Measurements from ENCODE around the gene TTC22. TPM values are rescaled to one million over a fixed set of nuclear protein-coding genes. Genes with fewer than 3 reads are reported as not detected.

The TTC22 gene
- total RNA-seq, 1 donor from 2014 or later: 0.14 TPM

DNA sequence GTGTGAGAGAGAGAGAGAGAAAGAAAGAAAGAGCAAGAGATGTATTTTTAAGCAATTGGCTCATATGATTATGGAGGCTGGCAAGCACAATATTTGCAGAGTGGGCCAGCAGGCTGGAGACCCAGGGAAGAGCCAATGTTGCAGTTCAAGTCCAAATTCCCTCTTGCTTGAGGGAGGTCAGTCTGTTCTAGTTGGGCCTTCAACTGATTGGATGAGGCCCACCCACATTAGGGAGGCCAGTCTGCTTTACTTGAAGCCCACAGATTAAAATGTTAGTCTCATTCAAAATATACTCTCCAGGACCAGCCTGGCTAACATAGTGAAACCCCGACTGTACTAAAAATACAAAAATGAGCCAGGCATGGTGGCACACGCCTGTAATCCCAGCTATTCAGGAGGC is 28.2 kb downstream of the TTC22 start:
- H3K4me3 ChIP-seq: no peak overlapping the region
- no peaks in the 10 kb centered on the region for H3K36me3 ChIP-seq
- DNase-seq: no peak
- H3K27me3 ChIP-seq (ENCODE audit: low read depth): peaks cover 11% of the 10 kb centered on the region
- TF ChIP-seq, protein P1, sequence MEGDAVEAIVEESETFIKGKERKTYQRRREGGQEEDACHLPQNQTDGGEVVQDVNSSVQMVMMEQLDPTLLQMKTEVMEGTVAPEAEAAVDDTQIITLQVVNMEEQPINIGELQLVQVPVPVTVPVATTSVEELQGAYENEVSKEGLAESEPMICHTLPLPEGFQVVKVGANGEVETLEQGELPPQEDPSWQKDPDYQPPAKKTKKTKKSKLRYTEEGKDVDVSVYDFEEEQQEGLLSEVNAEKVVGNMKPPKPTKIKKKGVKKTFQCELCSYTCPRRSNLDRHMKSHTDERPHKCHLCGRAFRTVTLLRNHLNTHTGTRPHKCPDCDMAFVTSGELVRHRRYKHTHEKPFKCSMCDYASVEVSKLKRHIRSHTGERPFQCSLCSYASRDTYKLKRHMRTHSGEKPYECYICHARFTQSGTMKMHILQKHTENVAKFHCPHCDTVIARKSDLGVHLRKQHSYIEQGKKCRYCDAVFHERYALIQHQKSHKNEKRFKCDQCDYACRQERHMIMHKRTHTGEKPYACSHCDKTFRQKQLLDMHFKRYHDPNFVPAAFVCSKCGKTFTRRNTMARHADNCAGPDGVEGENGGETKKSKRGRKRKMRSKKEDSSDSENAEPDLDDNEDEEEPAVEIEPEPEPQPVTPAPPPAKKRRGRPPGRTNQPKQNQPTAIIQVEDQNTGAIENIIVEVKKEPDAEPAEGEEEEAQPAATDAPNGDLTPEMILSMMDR (IDR thresholded peaks at IDR 0.05; ENCODE audit: borderline replicate concordance): no peak
- intact Hi-C loops (cut with micrococcal nuclease): no loop called here
- peaks cover 6% of the 10 kb centered on the region for H3K4me1 ChIP-seq
- H3K9me3 ChIP-seq (replicated peaks): no peaks in the 10 kb centered on the region
- no peak overlapping the region for H3K27ac ChIP-seq (replicated peaks)

DNA sequence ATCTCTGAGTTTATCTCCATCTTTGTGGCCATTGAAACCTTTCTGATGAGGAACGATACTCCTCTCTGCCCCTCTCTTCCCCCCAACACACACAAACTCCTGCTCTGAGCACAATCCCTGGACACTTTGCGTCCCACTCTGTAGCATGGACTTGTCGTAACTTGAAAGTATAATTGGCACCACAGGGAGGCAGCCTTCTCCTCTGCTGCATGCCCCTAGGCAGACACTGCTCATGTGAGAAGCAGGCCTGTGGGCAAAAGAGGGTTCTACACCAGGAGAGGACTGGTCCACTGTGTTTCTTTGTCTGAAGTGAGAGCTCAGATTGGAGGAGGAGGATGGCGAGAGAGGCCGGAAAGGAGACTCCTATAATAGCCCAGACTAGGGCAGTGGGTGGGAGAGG is 33.0 kb downstream of the TTC22 start:
- no peak for DNase-seq
- Histone ChIP-seq H3K27me3 (ENCODE audit: low read depth) (no peaks in the 10 kb centered on the region), H3K36me3 (no peaks in the 10 kb centered on the region), H3K4me3 (no peak overlapping the region), H3K9me3 (replicated peaks) (no peaks in the 10 kb centered on the region), H3K27ac (replicated peaks) (no peak overlapping the region), H3K4me1 (peaks cover 18% of the 10 kb centered on the region)
- intact Hi-C loops (cut with micrococcal nuclease): no loop called here
- TF ChIP-seq, protein P1 (IDR thresholded peaks at IDR 0.05; ENCODE audit: borderline replicate concordance): no peak

DNA sequence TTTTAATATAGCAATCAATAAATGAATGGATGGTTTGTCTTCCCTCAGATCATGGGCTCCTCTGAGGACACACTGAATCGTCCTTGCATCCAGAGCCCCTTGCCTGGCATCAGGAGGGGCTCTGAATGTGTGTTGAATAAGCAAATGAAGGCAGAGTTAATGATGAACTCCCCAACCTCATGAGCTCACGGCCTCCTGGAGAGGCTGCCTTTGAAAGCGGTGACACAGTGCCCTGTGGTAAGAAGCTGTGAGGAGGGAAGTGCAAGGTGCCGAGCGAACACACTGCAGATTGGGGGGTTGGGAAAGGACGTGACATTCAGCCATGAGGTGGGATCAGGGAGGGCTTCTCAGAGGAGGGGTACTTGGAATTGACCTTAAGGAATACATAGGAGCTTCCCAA is 33.6 kb downstream of the TTC22 start:
- H3K27ac ChIP-seq (replicated peaks): no peak overlapping the region
- no peak overlapping the region for H3K4me3 ChIP-seq
- H3K36me3 ChIP-seq: no peaks in the 10 kb centered on the region
- H3K9me3 ChIP-seq (replicated peaks): no peaks in the 10 kb centered on the region
- H3K27me3 ChIP-seq (ENCODE audit: low read depth): no peaks in the 10 kb centered on the region
- TF ChIP-seq, protein P1 (IDR thresholded peaks at IDR 0.05; ENCODE audit: borderline replicate concordance): no peak
- intact Hi-C loops (cut with micrococcal nuclease): no loop called here
- peaks cover 18% of the 10 kb centered on the region for H3K4me1 ChIP-seq
- DNase-seq: no peak

DNA sequence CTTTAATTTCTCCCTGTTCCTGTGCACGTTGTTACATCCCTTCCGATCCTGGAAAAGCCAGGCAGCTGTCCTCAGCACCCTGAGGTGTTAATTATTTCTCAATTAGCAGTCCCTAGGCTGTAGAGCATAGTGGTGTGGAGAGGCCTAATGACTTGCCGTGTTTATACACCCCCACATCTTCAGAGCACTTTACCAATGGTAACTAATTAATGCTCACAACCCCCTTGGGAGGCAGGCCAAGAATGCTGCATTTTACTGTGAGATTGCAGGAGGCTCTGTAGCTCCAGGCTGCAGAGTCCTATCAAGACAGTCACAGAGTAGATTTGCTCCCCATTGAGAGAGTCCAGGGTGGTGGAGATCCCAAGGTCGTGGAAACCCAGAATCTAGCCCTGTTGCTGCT is 34.4 kb downstream of the TTC22 start:
- H3K36me3 ChIP-seq: no peaks in the 10 kb centered on the region
- H3K9me3 ChIP-seq (replicated peaks): no peaks in the 10 kb centered on the region
- TF ChIP-seq, protein P1 (IDR thresholded peaks at IDR 0.05; ENCODE audit: borderline replicate concordance): no peak
- peaks cover 18% of the 10 kb centered on the region for H3K4me1 ChIP-seq
- H3K27ac ChIP-seq (replicated peaks): no peak overlapping the region
- no peaks in the 10 kb centered on the region for H3K27me3 ChIP-seq (ENCODE audit: low read depth)
- H3K4me3 ChIP-seq: no peak overlapping the region
- no peak for DNase-seq
- intact Hi-C loops (cut with micrococcal nuclease): no loop called here

DNA sequence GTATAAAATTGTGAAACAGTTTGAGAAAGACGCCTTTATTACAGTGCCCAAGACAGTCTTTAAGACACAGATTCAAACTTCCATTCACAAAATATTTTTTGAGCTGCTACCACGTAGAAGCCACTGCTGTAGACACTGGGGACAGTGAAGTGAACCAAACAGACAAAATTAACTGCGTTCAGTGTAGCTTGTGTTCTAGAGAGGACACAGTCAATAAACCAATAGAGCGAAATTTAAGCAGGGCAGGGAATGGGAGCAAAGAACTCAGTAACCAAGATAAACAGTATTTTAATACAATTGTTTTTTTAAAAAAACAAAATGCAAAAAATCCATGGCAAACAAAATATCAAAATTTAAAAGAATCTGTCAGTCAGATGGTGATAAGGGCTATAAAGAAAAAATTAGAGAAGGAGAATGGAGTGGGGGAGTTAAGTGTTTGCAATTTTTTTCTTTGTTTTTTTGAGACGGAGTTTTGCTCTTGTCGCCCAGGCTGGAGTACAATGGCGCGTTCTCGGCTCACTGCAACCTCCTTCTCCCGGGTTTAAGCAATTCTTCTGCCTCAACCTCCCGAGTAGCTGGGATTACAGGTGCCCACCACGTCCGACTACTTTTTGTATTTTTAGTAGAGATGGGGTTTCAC is 36.1 kb downstream of the TTC22 start:
- no peaks in the 10 kb centered on the region for H3K27me3 ChIP-seq (ENCODE audit: low read depth)
- H3K9me3 ChIP-seq (replicated peaks): no peaks in the 10 kb centered on the region
- H3K4me1 ChIP-seq: peaks cover 18% of the 10 kb centered on the region
- H3K4me3 ChIP-seq: peak overlapping the region; percentile 87
- TF ChIP-seq, protein P1 (IDR thresholded peaks at IDR 0.05; ENCODE audit: borderline replicate concordance): no peak
- H3K36me3 ChIP-seq: no peaks in the 10 kb centered on the region
- H3K27ac ChIP-seq (replicated peaks): peak overlapping the region; percentile 68
- no peak for DNase-seq
- intact Hi-C loops (cut with micrococcal nuclease): no loop called here

All from left ventricle myocardium inferior (tissue), 1 donor.